ENCODE results near the gene NPIPB8.
"Not testable (repeated sequence)": the region's sequence is repeated elsewhere in the genome, so short reads cannot be mapped to it uniquely, and the experiment has no call there.

The NPIPB8 gene

GRCh38 chr16:28606291-28607115 is 31.4 kb upstream of the NPIPB8 start:
- Histone ChIP-seq H3K36me3 (ENCODE audit: control insufficient read depth, insufficient read depth, low read length) (no peaks in the 10 kb centered on the region), H3K9me3 (ENCODE audit: control insufficient read depth, low read length) (no peaks in the 10 kb centered on the region), H3K27me3 (replicated peaks; ENCODE audit: control insufficient read depth, insufficient read depth, low read length, poor library complexity, severe bottlenecking) (no peaks in the 10 kb centered on the region), H3K27ac (ENCODE audit: insufficient read depth, low read length, poor library complexity, severe bottlenecking) (no peak overlapping the region), H3K4me1 (ENCODE audit: control insufficient read depth, insufficient read depth, low read length, poor library complexity, severe bottlenecking) (no peaks in the 10 kb centered on the region), H3K4me3 (ENCODE audit: insufficient read depth, low read depth, low read length, poor library complexity, severe bottlenecking) (no peak overlapping the region)
- DNase-seq = no peak

DNA sequence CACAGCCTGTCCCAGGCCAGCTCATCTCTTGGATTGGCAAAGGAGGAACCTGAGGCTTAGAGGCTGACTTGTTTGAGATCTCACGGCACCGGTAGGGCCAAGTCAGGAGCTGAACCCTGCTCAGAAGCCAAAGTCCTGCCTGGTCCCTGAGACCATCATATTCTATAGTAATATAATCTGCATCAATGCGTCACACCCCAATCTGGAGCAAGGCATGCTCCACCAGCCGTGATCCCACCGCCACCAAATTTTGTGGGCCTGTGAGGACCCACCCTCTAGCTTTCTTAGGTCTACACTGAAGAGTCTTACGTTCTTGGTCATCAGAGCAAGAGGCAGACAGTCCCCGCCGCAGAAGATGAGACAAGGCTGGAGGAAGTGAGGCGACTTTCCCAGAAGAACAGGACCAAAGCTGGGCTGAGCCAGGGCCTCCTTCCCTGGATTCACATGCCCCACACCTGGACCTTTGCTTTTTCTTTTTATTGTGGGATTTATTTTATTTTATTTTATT is 30.7 kb upstream of the NPIPB8 start:
- H3K36me3 ChIP-seq (ENCODE audit: control insufficient read depth, insufficient read depth, low read length) = no peaks in the 10 kb centered on the region
- no peaks in the 10 kb centered on the region for H3K9me3 ChIP-seq (ENCODE audit: control insufficient read depth, low read length)
- H3K27ac ChIP-seq (ENCODE audit: insufficient read depth, low read length, poor library complexity, severe bottlenecking) = no peak overlapping the region
- H3K4me3 ChIP-seq (ENCODE audit: insufficient read depth, low read depth, low read length, poor library complexity, severe bottlenecking) = no peak overlapping the region
- no peaks in the 10 kb centered on the region for H3K4me1 ChIP-seq (ENCODE audit: control insufficient read depth, insufficient read depth, low read length, poor library complexity, severe bottlenecking)
- H3K27me3 ChIP-seq (replicated peaks; ENCODE audit: control insufficient read depth, insufficient read depth, low read length, poor library complexity, severe bottlenecking) = no peaks in the 10 kb centered on the region
- no peak for DNase-seq

- H3K27ac ChIP-seq (ENCODE audit: insufficient read depth, low read length, poor library complexity, severe bottlenecking); DNase-seq; H3K36me3 ChIP-seq (ENCODE audit: control insufficient read depth, insufficient read depth, low read length); H3K27me3 ChIP-seq (replicated peaks; ENCODE audit: control insufficient read depth, insufficient read depth, low read length, poor library complexity, severe bottlenecking); H3K4me3 ChIP-seq (ENCODE audit: insufficient read depth, low read depth, low read length, poor library complexity, severe bottlenecking); H3K4me1 ChIP-seq (ENCODE audit: control insufficient read depth, insufficient read depth, low read length, poor library complexity, severe bottlenecking); H3K9me3 ChIP-seq (ENCODE audit: control insufficient read depth, low read length): not testable (repeated sequence)
Measured at GRCh38 chr16:28607681-28608495, 30.0 kb upstream of the NPIPB8 start.

- not testable (repeated sequence) for H3K27ac ChIP-seq (ENCODE audit: insufficient read depth, low read length, poor library complexity, severe bottlenecking); H3K4me3 ChIP-seq (ENCODE audit: insufficient read depth, low read depth, low read length, poor library complexity, severe bottlenecking); DNase-seq
Measured at GRCh38 chr16:28608496-28608808, 29.4 kb upstream of the NPIPB8 start.

DNA sequence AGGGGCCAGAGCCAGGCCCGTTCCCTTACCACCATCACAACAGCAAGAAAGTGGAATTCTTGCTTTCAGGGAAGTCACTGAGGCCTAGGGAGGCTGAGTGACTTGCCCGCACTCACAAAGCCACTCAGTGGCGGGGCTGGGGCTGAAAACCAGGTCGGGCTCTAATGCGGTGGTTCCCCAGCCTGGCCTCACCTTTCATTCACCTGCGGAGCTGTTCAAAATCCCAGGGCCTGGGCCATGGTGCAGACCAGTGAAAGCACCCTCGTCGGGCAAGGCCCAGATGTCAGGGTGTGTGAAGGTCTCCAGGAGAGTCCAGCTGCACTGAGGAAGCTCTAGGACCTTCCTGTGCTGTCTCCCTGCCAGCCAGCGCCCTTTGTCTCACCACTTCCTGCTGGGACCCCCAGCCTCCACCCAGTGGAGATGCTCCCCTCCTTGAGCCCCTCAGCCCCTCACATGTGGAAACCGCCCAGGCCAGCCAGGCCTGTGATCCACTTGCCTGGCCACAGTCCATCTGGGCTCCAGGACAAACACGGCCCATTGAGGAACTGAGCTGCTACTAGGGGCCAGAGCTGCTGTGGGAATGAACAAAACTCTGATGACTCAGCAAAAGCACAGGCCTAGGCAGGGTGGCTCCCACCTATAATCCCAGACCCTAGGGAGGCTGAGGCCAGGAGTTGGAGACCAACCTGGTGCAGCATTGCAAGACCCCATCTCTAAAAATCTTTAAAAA is 28.8 kb upstream of the NPIPB8 start:
- not testable (repeated sequence) for H3K36me3 ChIP-seq (ENCODE audit: control insufficient read depth, insufficient read depth, low read length); H3K4me1 ChIP-seq (ENCODE audit: control insufficient read depth, insufficient read depth, low read length, poor library complexity, severe bottlenecking); H3K4me3 ChIP-seq (ENCODE audit: insufficient read depth, low read depth, low read length, poor library complexity, severe bottlenecking); DNase-seq; H3K9me3 ChIP-seq (ENCODE audit: control insufficient read depth, low read length); H3K27me3 ChIP-seq (replicated peaks; ENCODE audit: control insufficient read depth, insufficient read depth, low read length, poor library complexity, severe bottlenecking); H3K27ac ChIP-seq (ENCODE audit: insufficient read depth, low read length, poor library complexity, severe bottlenecking)

More at GRCh38 chr16:28608496-28608808, 29.4 kb upstream of the NPIPB8 start:
- H3K4me1 ChIP-seq (ENCODE audit: control insufficient read depth, insufficient read depth, low read length, poor library complexity, severe bottlenecking); H3K36me3 ChIP-seq (ENCODE audit: control insufficient read depth, insufficient read depth, low read length); H3K9me3 ChIP-seq (ENCODE audit: control insufficient read depth, low read length); H3K27me3 ChIP-seq (replicated peaks; ENCODE audit: control insufficient read depth, insufficient read depth, low read length, poor library complexity, severe bottlenecking): not testable (repeated sequence)

DNA sequence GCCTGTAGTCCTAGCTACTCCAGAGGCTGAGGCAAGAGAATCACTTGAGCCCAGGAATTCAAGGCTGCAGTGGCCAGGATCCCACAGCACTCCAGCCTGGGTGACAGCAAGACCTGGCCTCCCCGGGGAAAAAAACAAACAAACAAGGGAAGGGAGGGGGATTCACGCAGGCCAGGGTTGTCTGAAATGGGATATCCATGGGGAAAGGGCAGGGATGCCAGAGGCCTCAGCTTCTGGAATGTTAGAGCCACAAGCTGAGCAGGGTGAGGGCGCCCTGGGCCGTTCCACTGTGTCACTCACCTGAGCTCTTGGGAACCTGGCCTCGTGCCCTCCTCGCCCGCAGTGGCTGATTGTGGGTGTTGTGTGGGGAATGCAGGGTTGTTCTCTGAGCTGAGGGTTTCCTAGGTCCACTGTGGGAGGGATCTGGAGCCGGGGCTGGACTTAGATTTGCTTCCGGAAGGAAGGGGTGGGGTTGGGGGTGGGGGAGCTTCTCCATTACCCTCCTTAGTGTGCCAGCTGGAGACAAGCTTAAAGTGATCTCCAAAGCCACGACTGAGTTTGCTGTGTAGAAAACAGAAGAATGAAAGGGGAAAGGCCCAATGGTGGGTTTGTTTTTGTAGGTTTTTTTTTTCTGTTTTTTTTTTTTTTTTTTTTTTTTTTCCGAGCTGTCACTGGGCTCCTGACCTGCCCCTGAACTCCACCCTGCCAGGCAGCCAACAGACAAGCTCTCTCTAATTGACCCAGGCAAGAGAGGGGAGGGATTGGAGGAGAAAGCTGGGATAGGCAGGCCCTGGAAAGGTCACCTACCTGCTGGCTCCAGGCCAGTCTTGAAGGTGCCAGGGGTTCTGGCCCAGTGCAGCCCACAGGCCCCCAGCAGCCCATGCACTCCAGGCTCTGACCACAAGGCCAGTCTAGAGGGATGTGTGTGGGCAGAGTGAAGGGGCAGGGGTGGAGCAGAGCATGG is 28.0 kb upstream of the NPIPB8 start, which contains the start of gene SULT1A1:
Gene SULT1A1, minus strand, starts transcription at position 414 of the 964 bp plus-strand sequence. CDS start 1,189 bp downstream, outside the sequence.
- no peak within 1 kb of the TSS for H3K4me3 ChIP-seq (ENCODE audit: insufficient read depth, low read depth, low read length, poor library complexity, severe bottlenecking)
- H3K9me3 ChIP-seq (ENCODE audit: control insufficient read depth, low read length) = no peaks in the 10 kb centered on the region
- H3K36me3 ChIP-seq (ENCODE audit: control insufficient read depth, insufficient read depth, low read length) = no peaks in the 10 kb centered on the region
- no peak for DNase-seq
- no peaks in the 10 kb centered on the region for H3K27me3 ChIP-seq (replicated peaks; ENCODE audit: control insufficient read depth, insufficient read depth, low read length, poor library complexity, severe bottlenecking)
- no peak within 1 kb of the TSS for H3K27ac ChIP-seq (ENCODE audit: insufficient read depth, low read length, poor library complexity, severe bottlenecking)
- H3K4me1 ChIP-seq (ENCODE audit: control insufficient read depth, insufficient read depth, low read length, poor library complexity, severe bottlenecking) = no peaks in the 10 kb centered on the region

DNA sequence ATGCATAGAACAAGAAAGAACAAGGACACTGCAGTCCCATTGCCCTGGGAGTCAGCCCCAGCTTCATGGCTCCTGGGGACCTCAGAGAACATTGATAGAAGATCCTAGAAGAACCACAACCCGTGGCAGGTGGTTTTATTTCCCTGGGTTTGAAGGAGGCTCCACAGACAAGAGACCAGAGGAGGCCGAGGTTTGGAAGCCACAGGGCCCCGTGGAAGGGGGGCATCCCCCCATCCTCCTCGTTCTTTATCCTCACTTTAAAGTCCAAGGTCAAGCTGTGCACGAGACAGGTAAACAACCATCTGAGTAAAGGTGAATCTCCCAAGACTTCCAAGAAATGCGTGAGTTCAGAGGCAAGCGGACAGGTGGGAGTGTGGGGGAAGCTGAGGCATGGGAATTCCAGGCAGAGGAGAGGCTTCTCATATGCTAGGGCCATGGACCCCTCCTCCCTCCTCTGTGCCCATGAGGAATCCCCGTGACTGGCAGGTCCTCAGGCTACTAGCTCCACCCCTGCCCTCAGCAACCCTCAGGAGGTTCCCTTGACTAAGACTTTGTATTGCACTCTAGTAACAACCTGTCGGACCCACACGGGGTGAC is 27.2 kb upstream of the NPIPB8 start:
- Histone ChIP-seq H3K36me3 (ENCODE audit: control insufficient read depth, insufficient read depth, low read length) (no peaks in the 10 kb centered on the region), H3K4me1 (ENCODE audit: control insufficient read depth, insufficient read depth, low read length, poor library complexity, severe bottlenecking) (no peaks in the 10 kb centered on the region), H3K9me3 (ENCODE audit: control insufficient read depth, low read length) (no peaks in the 10 kb centered on the region), H3K4me3 (ENCODE audit: insufficient read depth, low read depth, low read length, poor library complexity, severe bottlenecking) (no peak overlapping the region), H3K27ac (ENCODE audit: insufficient read depth, low read length, poor library complexity, severe bottlenecking) (no peak overlapping the region), H3K27me3 (replicated peaks; ENCODE audit: control insufficient read depth, insufficient read depth, low read length, poor library complexity, severe bottlenecking) (no peaks in the 10 kb centered on the region)
- no peak for DNase-seq

GRCh38 chr16:28612359-28613280 is 25.2 kb upstream of the NPIPB8 start:
- not testable (repeated sequence) for H3K4me1 ChIP-seq (ENCODE audit: control insufficient read depth, insufficient read depth, low read length, poor library complexity, severe bottlenecking); DNase-seq; H3K9me3 ChIP-seq (ENCODE audit: control insufficient read depth, low read length); H3K36me3 ChIP-seq (ENCODE audit: control insufficient read depth, insufficient read depth, low read length); H3K27me3 ChIP-seq (replicated peaks; ENCODE audit: control insufficient read depth, insufficient read depth, low read length, poor library complexity, severe bottlenecking); H3K27ac ChIP-seq (ENCODE audit: insufficient read depth, low read length, poor library complexity, severe bottlenecking); H3K4me3 ChIP-seq (ENCODE audit: insufficient read depth, low read depth, low read length, poor library complexity, severe bottlenecking)

Data from effector memory CD4-positive, alpha-beta T cell (primary cell).